Measurements from ENCODE around the gene SLC32A1.

Gene SLC32A1

DNA sequence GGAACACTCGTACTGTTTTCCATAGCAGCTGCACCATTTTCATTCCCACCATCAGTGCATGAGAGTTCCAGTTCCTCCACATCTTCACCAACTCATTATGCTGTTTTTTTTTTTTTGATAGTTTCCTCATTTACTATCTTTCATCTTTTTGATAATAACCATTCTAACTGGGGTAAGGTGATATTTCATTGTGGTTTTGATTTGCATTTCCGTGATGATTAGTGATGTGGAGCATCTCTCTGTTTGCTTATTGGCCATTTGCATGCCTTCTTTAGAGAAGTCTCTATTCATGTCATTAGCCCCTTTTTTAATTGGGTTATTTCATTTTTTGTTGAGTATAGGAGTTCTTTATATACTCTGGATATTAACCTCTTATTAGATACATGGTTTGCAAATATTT is 49.9 kb downstream of the SLC32A1 start:
- intact Hi-C loops (cut with DNase I): no loop called here
- DNase-seq: no peak

DNA sequence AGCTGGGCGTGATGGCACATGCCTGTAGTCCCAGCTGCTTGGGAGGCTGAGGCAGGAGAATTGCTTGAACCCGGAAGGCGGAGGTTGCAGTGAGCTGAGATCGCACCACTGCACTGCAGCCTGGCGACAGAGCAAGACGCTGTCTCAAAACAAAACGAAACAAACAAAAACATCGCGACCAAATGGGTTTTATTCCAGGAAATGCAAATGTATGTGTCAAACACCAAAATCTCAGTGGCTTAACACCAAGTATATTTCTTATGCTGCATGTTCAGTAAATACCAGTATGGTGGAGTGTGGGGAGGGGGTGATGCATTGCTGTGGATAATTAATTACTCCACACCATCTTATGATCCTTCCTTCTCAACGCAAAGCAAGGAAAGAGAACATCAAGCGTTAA is 52.1 kb downstream of the SLC32A1 start:
- intact Hi-C loops (cut with DNase I): no loop called here
- no peak for DNase-seq
